Measurements from ENCODE around the gene KLHL13. TPM values are rescaled to one million over a fixed set of nuclear protein-coding genes. Genes with fewer than 3 reads are reported as not detected.
"Not testable (repeated sequence)": the region's sequence is repeated elsewhere in the genome, so short reads cannot be mapped to it uniquely, and the experiment has no call there.

The KLHL13 gene
- total RNA-seq, 4 donors from 2014 or later, result 19.7 to 155 (median 40.2) TPM

GRCh38 chrX:118022753-118023152, 93.9 kb downstream of the KLHL13 start:
- no peak for DNase-seq
- Histone ChIP-seq H3K27ac (no peak overlapping the region), H3K9me3 (no peaks in the 10 kb centered on the region), H3K4me1 (no peaks in the 10 kb centered on the region), H3K4me3 (no peak overlapping the region), H3K36me3 (no peaks in the 10 kb centered on the region), H3K27me3 (no peaks in the 10 kb centered on the region)
- TF ChIP-seq, protein P1, sequence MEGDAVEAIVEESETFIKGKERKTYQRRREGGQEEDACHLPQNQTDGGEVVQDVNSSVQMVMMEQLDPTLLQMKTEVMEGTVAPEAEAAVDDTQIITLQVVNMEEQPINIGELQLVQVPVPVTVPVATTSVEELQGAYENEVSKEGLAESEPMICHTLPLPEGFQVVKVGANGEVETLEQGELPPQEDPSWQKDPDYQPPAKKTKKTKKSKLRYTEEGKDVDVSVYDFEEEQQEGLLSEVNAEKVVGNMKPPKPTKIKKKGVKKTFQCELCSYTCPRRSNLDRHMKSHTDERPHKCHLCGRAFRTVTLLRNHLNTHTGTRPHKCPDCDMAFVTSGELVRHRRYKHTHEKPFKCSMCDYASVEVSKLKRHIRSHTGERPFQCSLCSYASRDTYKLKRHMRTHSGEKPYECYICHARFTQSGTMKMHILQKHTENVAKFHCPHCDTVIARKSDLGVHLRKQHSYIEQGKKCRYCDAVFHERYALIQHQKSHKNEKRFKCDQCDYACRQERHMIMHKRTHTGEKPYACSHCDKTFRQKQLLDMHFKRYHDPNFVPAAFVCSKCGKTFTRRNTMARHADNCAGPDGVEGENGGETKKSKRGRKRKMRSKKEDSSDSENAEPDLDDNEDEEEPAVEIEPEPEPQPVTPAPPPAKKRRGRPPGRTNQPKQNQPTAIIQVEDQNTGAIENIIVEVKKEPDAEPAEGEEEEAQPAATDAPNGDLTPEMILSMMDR (IDR thresholded peaks at IDR 0.05), result no peak
- no peak for TF ChIP-seq POLR2A (IDR thresholded peaks at IDR 0.05)
- intact Hi-C loops (cut with DNase I; ENCODE audit: low total_unique reads), result no loop called here

- Histone ChIP-seq H3K9me3 (no peaks in the 10 kb centered on the region), H3K36me3 (no peaks in the 10 kb centered on the region), H3K27ac (no peak overlapping the region), H3K4me3 (no peak overlapping the region), H3K27me3 (no peaks in the 10 kb centered on the region), H3K4me1 (no peaks in the 10 kb centered on the region)
- no peak for DNase-seq
- TF ChIP-seq, protein P1 (IDR thresholded peaks at IDR 0.05), result no peak
- TF ChIP-seq POLR2A (IDR thresholded peaks at IDR 0.05), result no peak
- intact Hi-C loops (cut with DNase I; ENCODE audit: low total_unique reads), result no loop called here
These were observed 100.2 kb downstream of the KLHL13 start for GRCh38 chrX:118016422-118016821.

DNA sequence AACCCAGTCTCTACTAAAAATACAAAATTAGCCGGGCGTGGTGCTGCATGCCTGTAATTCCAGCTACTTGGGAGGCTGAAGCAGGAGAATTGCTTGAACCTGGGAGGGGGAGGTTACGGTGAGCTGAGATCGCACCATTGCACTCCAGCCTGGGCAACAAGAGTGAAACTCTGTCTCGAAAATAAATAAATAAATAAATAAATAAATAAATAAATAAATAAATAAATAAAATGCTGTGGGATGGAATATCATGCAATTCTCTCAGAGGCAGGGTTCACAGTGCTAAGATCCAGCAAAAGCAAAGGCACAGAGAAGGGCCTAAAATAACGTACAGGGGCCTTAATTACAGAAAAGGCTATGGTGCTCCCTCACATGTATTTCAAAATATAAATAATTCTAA, 114.2 kb downstream of the KLHL13 start:
- intact Hi-C loops (cut with DNase I; ENCODE audit: low total_unique reads); H3K9me3 ChIP-seq; H3K4me1 ChIP-seq; H3K27me3 ChIP-seq; H3K4me3 ChIP-seq; H3K27ac ChIP-seq; H3K36me3 ChIP-seq; DNase-seq: not testable (repeated sequence)

- no peak for DNase-seq
- Histone ChIP-seq H3K36me3 (no peaks in the 10 kb centered on the region), H3K4me3 (no peak overlapping the region), H3K4me1 (no peaks in the 10 kb centered on the region), H3K27ac (no peak overlapping the region), H3K9me3 (no peaks in the 10 kb centered on the region), H3K27me3 (no peaks in the 10 kb centered on the region)
- intact Hi-C loops (cut with DNase I; ENCODE audit: low total_unique reads), result no loop called here
- no peak for TF ChIP-seq POLR2A (IDR thresholded peaks at IDR 0.05)
- TF ChIP-seq, protein P1 (IDR thresholded peaks at IDR 0.05), result no peak
These were observed 116.1 kb downstream of the KLHL13 start for GRCh38 chrX:118000518-118000917.

DNA sequence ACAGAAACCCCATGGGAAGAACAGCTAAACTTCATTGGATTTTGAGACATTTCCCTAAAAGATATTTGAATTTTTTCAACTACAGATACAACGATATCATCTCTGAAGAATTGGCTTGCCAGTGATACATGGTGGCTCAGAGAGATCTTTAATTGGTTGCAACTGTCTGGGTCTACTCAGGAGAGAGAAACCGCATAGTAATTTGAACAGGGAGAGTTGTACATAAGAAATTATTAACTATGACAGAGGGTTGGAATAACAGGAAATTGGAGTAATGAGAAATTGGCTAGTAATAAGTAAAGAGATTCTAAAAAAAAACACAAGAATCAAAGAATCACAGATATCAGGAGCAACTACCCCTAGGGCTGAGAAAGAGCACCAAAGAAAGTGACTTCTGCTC, 118.4 kb downstream of the KLHL13 start:
- DNase-seq, result no peak
- TF ChIP-seq, protein P1 (IDR thresholded peaks at IDR 0.05), result no peak
- TF ChIP-seq POLR2A (IDR thresholded peaks at IDR 0.05), result no peak
- intact Hi-C loops (cut with DNase I; ENCODE audit: low total_unique reads), result no loop called here

DNA sequence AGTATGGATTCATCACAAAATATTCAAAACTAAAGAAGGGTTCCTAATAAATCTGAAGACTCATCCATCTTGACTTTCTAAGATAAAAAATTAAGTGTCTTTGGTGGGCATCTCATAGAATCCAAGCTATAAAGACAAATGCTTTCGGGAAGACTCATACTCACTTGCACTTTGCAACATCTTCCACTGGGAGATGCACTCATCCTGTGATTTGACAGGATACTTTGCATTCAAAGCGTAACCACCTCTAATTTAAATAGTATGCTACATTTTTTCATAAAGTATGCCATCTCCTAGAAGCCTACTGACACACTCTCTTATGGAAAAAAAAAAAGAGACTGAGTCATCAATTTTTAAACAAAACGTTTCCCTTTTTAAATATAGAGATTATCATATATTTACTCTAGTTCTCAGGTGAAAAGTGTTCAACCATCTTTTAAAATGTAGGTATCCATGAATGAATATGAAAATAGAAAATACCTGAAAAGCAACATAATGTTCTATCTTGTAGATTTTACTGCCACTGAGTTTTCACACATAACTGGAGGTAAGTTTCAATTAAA, 119.6 kb downstream of the KLHL13 start:
- H3K4me3 ChIP-seq, result no peak overlapping the region
- H3K9me3 ChIP-seq, result no peaks in the 10 kb centered on the region
- no peak for DNase-seq
- no peaks in the 10 kb centered on the region for H3K4me1 ChIP-seq
- no peaks in the 10 kb centered on the region for H3K36me3 ChIP-seq
- H3K27ac ChIP-seq, result no peak overlapping the region
- no peaks in the 10 kb centered on the region for H3K27me3 ChIP-seq
- intact Hi-C loops (cut with DNase I; ENCODE audit: low total_unique reads), result no loop called here
- TF ChIP-seq, protein P1 (IDR thresholded peaks at IDR 0.05), result peak in 1 of 4 experiments; percentile 6
- no peak for TF ChIP-seq POLR2A (IDR thresholded peaks at IDR 0.05)

More for the DNA sequence above, 118.4 kb downstream of the KLHL13 start:
- Histone ChIP-seq H3K9me3 (no peaks in the 10 kb centered on the region), H3K27me3 (no peaks in the 10 kb centered on the region), H3K4me3 (no peak overlapping the region), H3K27ac (no peak overlapping the region), H3K4me1 (no peaks in the 10 kb centered on the region), H3K36me3 (no peaks in the 10 kb centered on the region)

Measured in uterus (tissue), 4 donors.